Stimulated activated CD8-positive, alpha-beta memory T cell treated with anti-CD3 and anti-CD28 coated beads, Interleukin-7, amount 100 ng/mL, for 1 hour (primary cell): ENCODE results near the gene NTM.
"Not testable (repeated sequence)": the region's sequence is repeated elsewhere in the genome, so short reads cannot be mapped to it uniquely, and the experiment has no call there.

Experiments used
- DNase-seq, 2 donors: peaks; one replicate each; pipeline ENCODE4 v3.0.0-alpha.2; 2020; ENCODE audit warnings: low read depth in 2 of 2

NTM gene

GRCh38 chr11:131893103-131893890, 522.9 kb downstream of the NTM start:
- no peak for DNase-seq

GRCh38 chr11:131893988-131894387, 523.6 kb downstream of the NTM start:
- DNase-seq: no peak

- no peak for DNase-seq
Observed at GRCh38 chr11:131894615-131895544, 524.5 kb downstream of the NTM start.

GRCh38 chr11:131895865-131896264, 525.5 kb downstream of the NTM start:
- DNase-seq: no peak

- DNase-seq: no peak
Observed at GRCh38 chr11:131896978-131897615, 526.7 kb downstream of the NTM start.

- DNase-seq: no peak
Observed at GRCh38 chr11:131897956-131898355, 527.5 kb downstream of the NTM start.

- no peak for DNase-seq
Observed at GRCh38 chr11:131898949-131899348, 528.5 kb downstream of the NTM start.

GRCh38 chr11:131899950-131900580, 529.6 kb downstream of the NTM start:
- no peak for DNase-seq

- DNase-seq: no peak
Observed at GRCh38 chr11:131902421-131902820, 532.0 kb downstream of the NTM start.

GRCh38 chr11:131903074-131903473, 532.7 kb downstream of the NTM start:
- DNase-seq: no peak

- DNase-seq: no peak
Observed at GRCh38 chr11:131904756-131905155, 534.3 kb downstream of the NTM start.

- no peak for DNase-seq
Observed at GRCh38 chr11:131906963-131907362, 536.5 kb downstream of the NTM start.

GRCh38 chr11:131907371-131907770, 537.0 kb downstream of the NTM start:
- DNase-seq: no peak

GRCh38 chr11:131908316-131908715, 537.9 kb downstream of the NTM start:
- no peak for DNase-seq

GRCh38 chr11:131909426-131910177, 539.2 kb downstream of the NTM start:
- DNase-seq: no peak

- no peak for DNase-seq
Observed at GRCh38 chr11:131910178-131910522, 539.7 kb downstream of the NTM start.

- no peak for DNase-seq
Observed at GRCh38 chr11:131910523-131911387, 540.3 kb downstream of the NTM start.

- not testable (repeated sequence) for DNase-seq
Observed at GRCh38 chr11:131911388-131912032, 541.1 kb downstream of the NTM start.

- no peak for DNase-seq
Observed at GRCh38 chr11:131912134-131912533, 541.7 kb downstream of the NTM start.

GRCh38 chr11:131913267-131913666, 542.9 kb downstream of the NTM start:
- no peak for DNase-seq
